ENCODE data around the gene POU5F1. TPM values are rescaled to one million over a fixed set of nuclear protein-coding genes. Genes with fewer than 3 reads are reported as not detected.

Gene POU5F1
- total RNA-seq, 1 donor from 2014 or later: 5.0 TPM

DNA sequence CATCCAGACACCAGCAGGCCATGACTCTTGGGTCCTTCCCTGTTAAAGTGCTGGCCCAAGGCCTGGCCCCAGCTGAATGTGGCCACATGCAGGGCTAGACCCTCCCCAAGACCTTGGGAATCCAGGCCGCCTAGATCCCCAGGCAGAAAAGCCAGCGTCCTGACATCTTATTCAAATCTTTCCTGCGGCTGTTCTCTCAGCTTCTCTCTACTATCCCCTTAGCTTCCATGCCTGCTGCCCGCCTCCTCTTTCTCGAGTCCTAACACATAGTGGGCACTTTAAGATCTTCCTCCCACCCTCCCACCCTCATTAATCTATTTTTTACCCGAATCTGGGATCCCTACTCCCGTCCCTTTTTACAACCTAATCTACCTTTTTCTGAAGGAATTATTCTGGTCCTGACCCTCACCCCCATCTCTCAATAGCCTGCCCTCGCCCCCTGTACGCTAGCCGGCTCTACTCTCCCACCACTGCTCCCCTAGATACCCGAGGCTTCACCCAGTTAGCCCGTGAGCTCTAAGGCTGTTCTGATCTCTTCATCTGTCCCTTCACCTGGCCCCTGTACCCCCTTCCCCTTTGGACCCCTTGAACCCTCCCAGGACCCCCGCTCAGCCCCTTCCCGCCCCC is 12.9 kb downstream of the POU5F1 start, which contains the start of gene CCHCR1:
Gene CCHCR1 (minus strand): TSS at position 290 of the 627 bp plus-strand sequence. CDS start 202 bp downstream, at position 88.
- H3K36me3 ChIP-seq: peaks cover 6% of the 10 kb centered on the region
- no peaks in the 10 kb centered on the region for H3K27me3 ChIP-seq (ENCODE audit: low read depth)
- no peak for DNase-seq
- peak; percentile 39 to 44 for ATAC-seq
- peak within 1 kb of the TSS; percentile 59 for H3K27ac ChIP-seq
- H3K4me3 ChIP-seq: peak within 1 kb of the TSS; percentile 80
- intact Hi-C loops (cut with DNase I): no loop called here
- TF ChIP-seq CTCF (IDR thresholded peaks at IDR 0.05): no peak
- H3K4me1 ChIP-seq: peaks cover 17% of the 10 kb centered on the region
- no peaks in the 10 kb centered on the region for H3K9me3 ChIP-seq

GRCh38 chr6:31156641-31157040 is 13.8 kb downstream of the POU5F1 start:
- no peaks in the 10 kb centered on the region for H3K27me3 ChIP-seq (ENCODE audit: low read depth)
- DNase-seq (no peak), ATAC-seq (no peak)
- TF ChIP-seq CTCF (IDR thresholded peaks at IDR 0.05): no peak
- peaks cover 6% of the 10 kb centered on the region for H3K36me3 ChIP-seq
- intact Hi-C loops (cut with DNase I): no loop called here
- no peak overlapping the region for H3K27ac ChIP-seq
- peaks cover 17% of the 10 kb centered on the region for H3K4me1 ChIP-seq
- H3K4me3 ChIP-seq: no peak overlapping the region
- H3K9me3 ChIP-seq: no peaks in the 10 kb centered on the region

DNA sequence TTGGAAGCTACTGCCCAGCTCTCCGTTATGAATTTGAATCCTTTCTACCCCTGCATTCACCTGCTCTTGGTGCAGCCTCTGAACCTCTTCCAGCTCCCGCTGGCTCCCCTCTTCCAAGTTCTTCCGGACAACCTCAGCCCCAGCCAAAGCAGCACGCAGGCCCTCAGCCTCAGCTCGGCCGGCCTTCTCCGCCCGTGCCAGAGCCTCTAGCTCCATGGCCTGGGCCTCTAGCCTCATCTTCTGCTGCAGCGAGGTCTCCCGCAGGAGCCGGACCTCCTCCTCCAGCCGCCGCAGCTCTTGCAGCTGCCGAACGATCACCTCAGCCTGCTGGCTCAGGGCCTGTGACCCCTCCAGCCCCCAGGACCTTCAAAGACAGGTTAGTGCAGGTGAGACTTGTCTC is 16.0 kb downstream of the POU5F1 start:
- ATAC-seq (no peak), DNase-seq (no peak)
- Histone ChIP-seq H3K4me3 (no peak overlapping the region), H3K27ac (no peak overlapping the region), H3K9me3 (no peaks in the 10 kb centered on the region), H3K4me1 (peaks cover 14% of the 10 kb centered on the region), H3K27me3 (ENCODE audit: low read depth) (no peaks in the 10 kb centered on the region), H3K36me3 (peaks cover 15% of the 10 kb centered on the region)
- intact Hi-C loops (cut with DNase I): no loop called here
- TF ChIP-seq CTCF (IDR thresholded peaks at IDR 0.05): no peak

- no peak overlapping the region for H3K4me3 ChIP-seq
- peaks cover 6% of the 10 kb centered on the region for H3K4me1 ChIP-seq
- H3K27ac ChIP-seq: no peak overlapping the region
- no peak for DNase-seq
- no peak for ATAC-seq
- intact Hi-C loops (cut with DNase I): no loop called here
- no peaks in the 10 kb centered on the region for H3K27me3 ChIP-seq (ENCODE audit: low read depth)
- no peak for TF ChIP-seq CTCF (IDR thresholded peaks at IDR 0.05)
- H3K9me3 ChIP-seq: no peaks in the 10 kb centered on the region
- peaks cover 15% of the 10 kb centered on the region for H3K36me3 ChIP-seq
Observed at GRCh38 chr6:31152781-31153180, 17.7 kb downstream of the POU5F1 start.

GRCh38 chr6:31149827-31150447 is 20.5 kb downstream of the POU5F1 start:
- Histone ChIP-seq H3K27ac (no peak overlapping the region), H3K36me3 (peaks cover 15% of the 10 kb centered on the region), H3K4me1 (no peaks in the 10 kb centered on the region), H3K9me3 (no peaks in the 10 kb centered on the region), H3K4me3 (no peak overlapping the region), H3K27me3 (ENCODE audit: low read depth) (no peaks in the 10 kb centered on the region)
- ATAC-seq: no peak
- no peak for DNase-seq
- intact Hi-C loops (cut with DNase I): no loop called here
- no peak for TF ChIP-seq CTCF (IDR thresholded peaks at IDR 0.05)

Data from lower lobe of right lung (tissue), 2 donors.